SK-N-SH treated with all-trans-retinoic acid at 6 μM for 48 hours (cell line): ENCODE results near the gene HOXB1.

Experiments
- ATAC-seq: fragments of 200-7000 bp; cut with Tn5 transposase; 3 replicates; pipeline ENCODE4 v1.9.1; 2020; ENCODE audit warnings: mild to moderate bottlenecking, moderate library complexity
- ARNTL ChIP-seq: fragments of 450-650 bp; formaldehyde crosslinking; IDR thresholded peaks from 2 replicates; pipeline ENCODE4 v1.5.0; 2020; ENCODE audit warnings: low read depth, mild to moderate bottlenecking, moderate library complexity, borderline replicate concordance
- BACH2 ChIP-seq: fragments of 250-450 bp; sonication (Bioruptor Pico); IDR thresholded peaks from 2 replicates; pipeline ENCODE4 v1.9.0; 2021; ENCODE audit warnings: mild to moderate bottlenecking, borderline replicate concordance
- CSDC2 ChIP-seq: fragments of 250-450 bp; sonication (Bioruptor Pico); IDR thresholded peaks from 2 replicates; pipeline ENCODE4 v1.5.0; 2020; ENCODE audit warnings: mild to moderate bottlenecking, moderate library complexity
- ESRRG ChIP-seq: fragments of 250-450 bp; sonication (Bioruptor Pico); IDR thresholded peaks from 2 replicates; pipeline ENCODE4 v1.6.1; 2021; ENCODE audit warnings: mild to moderate bottlenecking
- GLIS3 ChIP-seq: fragments of 250-450 bp; sonication (Bioruptor Pico); IDR thresholded peaks from 2 replicates; pipeline ENCODE4 v1.5.0; 2020; ENCODE audit warnings: mild to moderate bottlenecking, moderate library complexity
- ISL1 ChIP-seq: fragments of 250-450 bp; sonication (Bioruptor Pico); IDR thresholded peaks from 2 replicates; pipeline ENCODE4 v2.1.2; 2022; ENCODE audit warnings: mild to moderate bottlenecking, moderate library complexity
- OSR1 ChIP-seq: fragments of 250-450 bp; sonication (Bioruptor Pico); IDR thresholded peaks from 2 replicates; pipeline ENCODE4 v1.8.0; 2022; ENCODE audit warnings: moderate library complexity, mild to moderate bottlenecking, inconsistent platforms
- PPARA ChIP-seq: fragments of 250-450 bp; sonication (Bioruptor Pico); IDR thresholded peaks from 2 replicates; pipeline ENCODE4 v1.5.0; 2020; ENCODE audit warnings: mild to moderate bottlenecking, borderline replicate concordance
- RARB ChIP-seq: fragments of 250-450 bp; sonication (Bioruptor Pico); IDR thresholded peaks from 2 replicates; pipeline ENCODE4 v1.8.0; 2021; ENCODE audit warnings: mild to moderate bottlenecking, moderate library complexity
- SNAI2 ChIP-seq: fragments of 250-450 bp; sonication (Bioruptor Pico); IDR thresholded peaks from 2 replicates; pipeline ENCODE4 v1.5.0; 2020; ENCODE audit warnings: mild to moderate bottlenecking, moderate library complexity
- TCF4 ChIP-seq: fragments of 250-450 bp; sonication (Bioruptor Pico); IDR thresholded peaks from 2 replicates; pipeline ENCODE4 v1.8.0; 2021; ENCODE audit warnings: mild to moderate bottlenecking, moderate library complexity, borderline replicate concordance
- ZC3H10 ChIP-seq: fragments of 250-450 bp; sonication (Bioruptor Pico); IDR thresholded peaks from 2 replicates; pipeline ENCODE4 v1.5.1; 2021; ENCODE audit warnings: mild to moderate bottlenecking, moderate library complexity
- ZFP3 ChIP-seq: fragments of 250-450 bp; sonication (Bioruptor Pico); IDR thresholded peaks from 2 replicates; pipeline ENCODE4 v1.5.0; 2020; ENCODE audit warnings: mild to moderate bottlenecking, moderate library complexity
- ZFP30 ChIP-seq: fragments of 450-650 bp; formaldehyde crosslinking; IDR thresholded peaks from 2 replicates; pipeline ENCODE4 v1.5.0; 2022; ENCODE audit warnings: mild to moderate bottlenecking, moderate library complexity
- ZNF565 ChIP-seq: fragments of 450-650 bp; formaldehyde crosslinking; conservative IDR thresholded peaks from 2 replicates; pipeline ENCODE4 v1.5.0; 2020; ENCODE audit warnings: low read depth, mild to moderate bottlenecking, moderate library complexity
- ZNF8 ChIP-seq: fragments of 450-650 bp; formaldehyde crosslinking; IDR thresholded peaks from 2 replicates; pipeline ENCODE4 v1.5.0; 2020; ENCODE audit warnings: mild to moderate bottlenecking, moderate library complexity
- TF ChIP-seq, protein P1 (sequence below): fragments of 250-450 bp; sonication (Bioruptor Pico); IDR thresholded peaks from 2 replicates; pipeline ENCODE4 v1.5.1; 2020; ENCODE audit warnings: low read depth, mild to moderate bottlenecking, moderate library complexity
- TF ChIP-seq, protein P2 (sequence below): fragments of 250-450 bp; sonication (Bioruptor Pico); IDR thresholded peaks from 2 replicates; pipeline ENCODE4 v1.8.0; 2021; ENCODE audit warnings: low read depth, mild to moderate bottlenecking, moderate library complexity, borderline replicate concordance
- TF ChIP-seq, protein P3 (sequence below): fragments of 250-450 bp; sonication (Bioruptor Pico); IDR thresholded peaks from 2 replicates; pipeline ENCODE4 v1.5.0; 2020; ENCODE audit warnings: mild to moderate bottlenecking, moderate library complexity
- TF ChIP-seq, protein P4 (sequence below): fragments of 250-450 bp; sonication (Bioruptor Pico); IDR thresholded peaks from 2 replicates; pipeline ENCODE4 v1.5.1; 2021; ENCODE audit warnings: mild to moderate bottlenecking, moderate library complexity

Gene HOXB1

DNA sequence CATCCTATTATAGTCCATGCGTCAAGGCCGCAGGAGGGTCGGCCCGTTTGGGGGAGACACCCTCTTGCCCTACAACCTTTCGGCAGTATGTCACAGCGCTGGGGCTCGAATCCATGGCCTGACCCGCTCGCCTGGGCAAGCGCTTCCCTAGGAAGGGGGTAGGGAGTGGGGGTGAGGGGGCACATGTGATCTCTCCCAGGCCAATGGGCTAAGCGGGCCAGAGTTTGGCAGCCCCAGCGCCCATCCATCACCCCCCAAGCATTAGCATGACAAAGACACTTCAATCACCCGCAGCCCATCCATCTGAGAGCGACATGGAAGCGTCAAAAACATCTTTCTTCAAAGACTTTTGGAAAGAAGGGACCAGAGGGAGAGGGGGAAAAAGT lies at the start of gene HOXB1:
HOXB1 (minus strand) TSS at position 125 of the 386 bp plus-strand sequence; CDS start at position 18, 107 bp downstream.
- TF ChIP-seq, protein P1, sequence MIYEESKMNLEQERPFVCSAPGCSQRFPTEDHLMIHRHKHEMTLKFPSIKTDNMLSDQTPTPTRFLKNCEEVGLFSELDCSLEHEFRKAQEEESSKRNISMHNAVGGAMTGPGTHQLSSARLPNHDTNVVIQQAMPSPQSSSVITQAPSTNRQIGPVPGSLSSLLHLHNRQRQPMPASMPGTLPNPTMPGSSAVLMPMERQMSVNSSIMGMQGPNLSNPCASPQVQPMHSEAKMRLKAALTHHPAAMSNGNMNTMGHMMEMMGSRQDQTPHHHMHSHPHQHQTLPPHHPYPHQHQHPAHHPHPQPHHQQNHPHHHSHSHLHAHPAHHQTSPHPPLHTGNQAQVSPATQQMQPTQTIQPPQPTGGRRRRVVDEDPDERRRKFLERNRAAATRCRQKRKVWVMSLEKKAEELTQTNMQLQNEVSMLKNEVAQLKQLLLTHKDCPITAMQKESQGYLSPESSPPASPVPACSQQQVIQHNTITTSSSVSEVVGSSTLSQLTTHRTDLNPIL (CRISPR knock-in tag), result no peak
- TF ChIP-seq, protein P2, sequence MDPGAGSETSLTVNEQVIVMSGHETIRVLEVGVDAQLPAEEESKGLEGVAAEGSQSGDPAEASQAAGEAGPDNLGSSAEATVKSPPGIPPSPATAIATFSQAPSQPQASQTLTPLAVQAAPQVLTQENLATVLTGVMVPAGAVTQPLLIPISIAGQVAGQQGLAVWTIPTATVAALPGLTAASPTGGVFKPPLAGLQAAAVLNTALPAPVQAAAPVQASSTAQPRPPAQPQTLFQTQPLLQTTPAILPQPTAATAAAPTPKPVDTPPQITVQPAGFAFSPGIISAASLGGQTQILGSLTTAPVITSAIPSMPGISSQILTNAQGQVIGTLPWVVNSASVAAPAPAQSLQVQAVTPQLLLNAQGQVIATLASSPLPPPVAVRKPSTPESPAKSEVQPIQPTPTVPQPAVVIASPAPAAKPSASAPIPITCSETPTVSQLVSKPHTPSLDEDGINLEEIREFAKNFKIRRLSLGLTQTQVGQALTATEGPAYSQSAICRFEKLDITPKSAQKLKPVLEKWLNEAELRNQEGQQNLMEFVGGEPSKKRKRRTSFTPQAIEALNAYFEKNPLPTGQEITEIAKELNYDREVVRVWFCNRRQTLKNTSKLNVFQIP (CRISPR knock-in tag), result no peak
- TF ChIP-seq OSR1 (CRISPR knock-in tag), result no peak
- TF ChIP-seq CSDC2 (CRISPR knock-in tag), result no peak
- no peak for ATAC-seq

DNA sequence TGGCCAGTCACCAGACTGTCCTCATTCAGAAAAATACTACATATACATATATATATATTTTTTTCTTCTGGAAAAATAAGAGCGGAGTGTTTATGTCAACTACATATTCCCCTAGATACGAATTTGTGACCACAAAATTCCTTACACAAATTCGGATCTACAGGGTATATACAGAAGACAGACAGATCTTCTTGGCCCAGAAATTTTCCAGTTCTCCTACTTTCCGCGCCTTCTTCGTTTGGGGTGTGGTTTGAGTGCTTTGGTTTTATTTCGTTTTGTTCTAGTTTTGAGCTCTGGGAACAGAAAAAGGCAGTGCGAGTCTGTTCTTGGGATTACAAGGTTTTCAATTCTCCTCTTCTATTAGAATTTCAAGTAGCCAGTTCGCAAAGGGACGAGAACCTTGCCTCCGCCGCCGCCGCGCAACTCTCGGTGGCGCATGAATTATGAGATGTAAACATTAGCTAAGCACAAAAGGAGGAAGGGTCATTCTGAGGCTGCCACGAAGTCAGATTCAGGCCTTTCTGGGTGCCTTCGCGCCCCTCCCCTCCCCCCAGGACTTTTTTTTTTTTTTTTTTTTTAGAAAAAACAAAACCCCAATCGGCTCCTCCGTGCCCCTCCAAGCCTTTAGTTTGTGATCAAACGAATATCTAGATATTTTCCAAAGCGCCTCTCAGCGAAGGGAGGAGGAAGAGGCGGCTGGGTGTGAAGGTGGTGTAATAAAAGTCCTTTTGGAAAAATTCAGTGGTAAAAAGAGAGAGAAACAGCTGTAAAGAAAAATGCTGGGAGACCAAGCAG lies 49.1 kb upstream of the HOXB1 start:
- TF ChIP-seq ZFP3, result no peak
- no peak for TF ChIP-seq ZNF8 (CRISPR knock-in tag)
- TF ChIP-seq RARB, result no peak
- no peak for TF ChIP-seq OSR1 (CRISPR knock-in tag)
- TF ChIP-seq, protein P2 (CRISPR knock-in tag), result no peak
- TF ChIP-seq PPARA (CRISPR knock-in tag), result no peak
- no peak for TF ChIP-seq CSDC2 (CRISPR knock-in tag)
- TF ChIP-seq ARNTL (CRISPR knock-in tag), result no peak
- TF ChIP-seq ZFP30 (CRISPR knock-in tag), result no peak
- TF ChIP-seq SNAI2 (CRISPR knock-in tag), result no peak
- no peak for TF ChIP-seq ISL1
- TF ChIP-seq, protein P3, sequence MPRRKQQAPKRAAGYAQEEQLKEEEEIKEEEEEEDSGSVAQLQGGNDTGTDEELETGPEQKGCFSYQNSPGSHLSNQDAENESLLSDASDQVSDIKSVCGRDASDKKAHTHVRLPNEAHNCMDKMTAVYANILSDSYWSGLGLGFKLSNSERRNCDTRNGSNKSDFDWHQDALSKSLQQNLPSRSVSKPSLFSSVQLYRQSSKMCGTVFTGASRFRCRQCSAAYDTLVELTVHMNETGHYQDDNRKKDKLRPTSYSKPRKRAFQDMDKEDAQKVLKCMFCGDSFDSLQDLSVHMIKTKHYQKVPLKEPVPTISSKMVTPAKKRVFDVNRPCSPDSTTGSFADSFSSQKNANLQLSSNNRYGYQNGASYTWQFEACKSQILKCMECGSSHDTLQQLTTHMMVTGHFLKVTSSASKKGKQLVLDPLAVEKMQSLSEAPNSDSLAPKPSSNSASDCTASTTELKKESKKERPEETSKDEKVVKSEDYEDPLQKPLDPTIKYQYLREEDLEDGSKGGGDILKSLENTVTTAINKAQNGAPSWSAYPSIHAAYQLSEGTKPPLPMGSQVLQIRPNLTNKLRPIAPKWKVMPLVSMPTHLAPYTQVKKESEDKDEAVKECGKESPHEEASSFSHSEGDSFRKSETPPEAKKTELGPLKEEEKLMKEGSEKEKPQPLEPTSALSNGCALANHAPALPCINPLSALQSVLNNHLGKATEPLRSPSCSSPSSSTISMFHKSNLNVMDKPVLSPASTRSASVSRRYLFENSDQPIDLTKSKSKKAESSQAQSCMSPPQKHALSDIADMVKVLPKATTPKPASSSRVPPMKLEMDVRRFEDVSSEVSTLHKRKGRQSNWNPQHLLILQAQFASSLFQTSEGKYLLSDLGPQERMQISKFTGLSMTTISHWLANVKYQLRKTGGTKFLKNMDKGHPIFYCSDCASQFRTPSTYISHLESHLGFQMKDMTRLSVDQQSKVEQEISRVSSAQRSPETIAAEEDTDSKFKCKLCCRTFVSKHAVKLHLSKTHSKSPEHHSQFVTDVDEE (CRISPR knock-in tag), result no peak
- TF ChIP-seq BACH2 (CRISPR knock-in tag), result no peak
- TF ChIP-seq GLIS3 (CRISPR knock-in tag), result no peak
- TF ChIP-seq, protein P4, sequence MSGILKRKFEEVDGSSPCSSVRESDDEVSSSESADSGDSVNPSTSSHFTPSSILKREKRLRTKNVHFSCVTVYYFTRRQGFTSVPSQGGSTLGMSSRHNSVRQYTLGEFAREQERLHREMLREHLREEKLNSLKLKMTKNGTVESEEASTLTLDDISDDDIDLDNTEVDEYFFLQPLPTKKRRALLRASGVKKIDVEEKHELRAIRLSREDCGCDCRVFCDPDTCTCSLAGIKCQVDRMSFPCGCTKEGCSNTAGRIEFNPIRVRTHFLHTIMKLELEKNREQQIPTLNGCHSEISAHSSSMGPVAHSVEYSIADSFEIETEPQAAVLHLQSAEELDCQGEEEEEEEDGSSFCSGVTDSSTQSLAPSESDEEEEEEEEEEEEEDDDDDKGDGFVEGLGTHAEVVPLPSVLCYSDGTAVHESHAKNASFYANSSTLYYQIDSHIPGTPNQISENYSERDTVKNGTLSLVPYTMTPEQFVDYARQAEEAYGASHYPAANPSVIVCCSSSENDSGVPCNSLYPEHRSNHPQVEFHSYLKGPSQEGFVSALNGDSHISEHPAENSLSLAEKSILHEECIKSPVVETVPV (CRISPR knock-in tag), result no peak
- TF ChIP-seq ZNF565 (CRISPR knock-in tag), result no peak
- TF ChIP-seq TCF4 (CRISPR knock-in tag), result no peak
- no peak for TF ChIP-seq ZC3H10 (CRISPR knock-in tag)
- TF ChIP-seq, protein P1 (CRISPR knock-in tag), result no peak
- no peak for TF ChIP-seq ESRRG (CRISPR knock-in tag)
- no peak for ATAC-seq
